NCI-H2171 (cell line): ENCODE data around the gene AREG.

ENCODE experiments used
- DNase-seq: peaks from one replicate; lab custom pipeline; 2025; lab: John Stamatoyannopoulos, UW

AREG gene

GRCh38 chr4:74433043-74433442 is 11.9 kb upstream of the AREG start:
- DNase-seq, result no peak

GRCh38 chr4:74433541-74434172 is 11.3 kb upstream of the AREG start:
- DNase-seq, result no peak

GRCh38 chr4:74435296-74435695 is 9.6 kb upstream of the AREG start:
- DNase-seq, result no peak

GRCh38 chr4:74437866-74438265 is 7.1 kb upstream of the AREG start:
- DNase-seq, result no peak

- DNase-seq, result no peak
These were observed 6.3 kb upstream of the AREG start for GRCh38 chr4:74438661-74439060.

- DNase-seq, result no peak
These were observed 5.0 kb upstream of the AREG start for GRCh38 chr4:74439952-74440351.

- DNase-seq, result no peak
These were observed 4.6 kb upstream of the AREG start for GRCh38 chr4:74440356-74440755.

- no peak for DNase-seq
These were observed 3.2 kb upstream of the AREG start for GRCh38 chr4:74441744-74442143.

GRCh38 chr4:74446193-74446868 is 1.4 kb downstream of the AREG start:
- DNase-seq, result no peak

- DNase-seq, result no peak
These were observed 2.0 kb downstream of the AREG start for GRCh38 chr4:74446896-74447295.

- no peak for DNase-seq
These were observed 2.8 kb downstream of the AREG start for GRCh38 chr4:74447636-74448233.

- no peak for DNase-seq
These were observed 4.8 kb downstream of the AREG start for GRCh38 chr4:74449571-74450297.

- no peak for DNase-seq
These were observed 5.4 kb downstream of the AREG start for GRCh38 chr4:74450298-74450683.

- no peak for DNase-seq
These were observed 6.3 kb downstream of the AREG start for GRCh38 chr4:74451214-74451661.

- no peak for DNase-seq
These were observed 8.2 kb downstream of the AREG start for GRCh38 chr4:74453037-74453635.

- DNase-seq, result no peak
These were observed 9.2 kb downstream of the AREG start for GRCh38 chr4:74453829-74454742.

GRCh38 chr4:74455361-74456055 is 10.6 kb downstream of the AREG start:
- no peak for DNase-seq

GRCh38 chr4:74456056-74456744 is 11.3 kb downstream of the AREG start:
- DNase-seq, result no peak

GRCh38 chr4:74456849-74457395 is 12.0 kb downstream of the AREG start:
- no peak for DNase-seq

GRCh38 chr4:74460833-74461232 is 15.9 kb downstream of the AREG start:
- no peak for DNase-seq
